Activated T-cell treated with anti-CD3 and anti-CD28 coated beads, Interleukin-2, amount 50 U/mL, for 24 hours (primary cell): ENCODE results near the gene CSNK1D.

Source experiments
- DNase-seq: peaks from one replicate; pipeline ENCODE4 v3.0.0-alpha.2; 2020
- H3K27ac Mint-ChIP-seq: 2 replicates; pipeline ENCODE4 v1.8.0; 2020; ENCODE audit warnings: mild to moderate bottlenecking, mixed read lengths
- H3K27me3 Mint-ChIP-seq: 2 replicates; pipeline ENCODE4 v1.8.0; 2020; ENCODE audit warnings: mixed read lengths
- H3K36me3 Mint-ChIP-seq: 2 replicates; pipeline ENCODE4 v1.8.0; 2020; ENCODE audit warnings: low read depth, mixed read lengths
- H3K4me1 Mint-ChIP-seq: 2 replicates; pipeline ENCODE4 v1.8.0; 2020; ENCODE audit warnings: low read depth, mixed read lengths
- H3K4me3 Mint-ChIP-seq: 2 replicates; pipeline ENCODE4 v1.8.0; 2020; ENCODE audit warnings: mild to moderate bottlenecking, moderate library complexity, mixed read lengths
- H3K9me3 Mint-ChIP-seq: 2 replicates; pipeline ENCODE4 v1.8.0; 2020; ENCODE audit warnings: mixed read lengths

CSNK1D gene

GRCh38 chr17:82232322-82232820 is 41.1 kb downstream of the CSNK1D start:
- DNase-seq = no peak
- peaks cover under 1% of the 10 kb centered on the region for H3K36me3 Mint-ChIP-seq
- no peak overlapping the region for H3K27ac Mint-ChIP-seq
- H3K4me3 Mint-ChIP-seq = no peak overlapping the region
- peaks cover 20% of the 10 kb centered on the region for H3K4me1 Mint-ChIP-seq
- H3K27me3 Mint-ChIP-seq = no peaks in the 10 kb centered on the region
- H3K9me3 Mint-ChIP-seq = no peaks in the 10 kb centered on the region

GRCh38 chr17:82231562-82232321 is 41.8 kb downstream of the CSNK1D start:
- Mint-ChIP-seq H3K27ac (no peak overlapping the region), H3K36me3 (no peaks in the 10 kb centered on the region), H3K9me3 (no peaks in the 10 kb centered on the region), H3K27me3 (no peaks in the 10 kb centered on the region), H3K4me1 (peaks cover 23% of the 10 kb centered on the region), H3K4me3 (no peak overlapping the region)
- DNase-seq = peak; percentile 59

- H3K27me3 Mint-ChIP-seq = no peaks in the 10 kb centered on the region
- no peak overlapping the region for H3K27ac Mint-ChIP-seq
- no peaks in the 10 kb centered on the region for H3K36me3 Mint-ChIP-seq
- no peaks in the 10 kb centered on the region for H3K9me3 Mint-ChIP-seq
- no peak overlapping the region for H3K4me3 Mint-ChIP-seq
- peaks cover 19% of the 10 kb centered on the region for H3K4me1 Mint-ChIP-seq
- no peak for DNase-seq
Observed at GRCh38 chr17:82231312-82231561, 42.3 kb downstream of the CSNK1D start.

- H3K4me1 Mint-ChIP-seq = peaks cover 14% of the 10 kb centered on the region
Observed at GRCh38 chr17:82230609-82231311, 42.7 kb downstream of the CSNK1D start.

GRCh38 chr17:82229698-82230608 is 43.5 kb downstream of the CSNK1D start:
- Mint-ChIP-seq H3K4me3 (peak overlapping the region; percentile 76), H3K27me3 (no peaks in the 10 kb centered on the region), H3K27ac (peak overlapping the region; percentile 71)

More at GRCh38 chr17:82230609-82231311, 42.7 kb downstream of the CSNK1D start:
- Mint-ChIP-seq H3K27ac (no peak overlapping the region), H3K9me3 (no peaks in the 10 kb centered on the region), H3K4me3 (peak overlapping the region; percentile 76), H3K27me3 (no peaks in the 10 kb centered on the region), H3K36me3 (no peaks in the 10 kb centered on the region)
- DNase-seq = peak; percentile 66

GRCh38 chr17:82228842-82229697 is 44.4 kb downstream of the CSNK1D start, which contains the start of gene SLC16A3:
Gene SLC16A3 (plus strand): TSS chr17:82229042. CDS start chr17:82236009, 6,967 bp downstream.
- Mint-ChIP-seq H3K27me3 (no peaks in the 10 kb centered on the region), H3K4me3 (peak within 1 kb of the TSS; percentile 79), H3K4me1 (peaks cover 13% of the 10 kb centered on the region), H3K36me3 (no peaks in the 10 kb centered on the region), H3K27ac (peak within 1 kb of the TSS; percentile 80), H3K9me3 (no peaks in the 10 kb centered on the region)
- DNase-seq = peak; percentile 73

More at GRCh38 chr17:82229698-82230608, 43.5 kb downstream of the CSNK1D start:
- no peaks in the 10 kb centered on the region for H3K9me3 Mint-ChIP-seq
- H3K36me3 Mint-ChIP-seq = no peaks in the 10 kb centered on the region
- no peak for DNase-seq
- peaks cover 13% of the 10 kb centered on the region for H3K4me1 Mint-ChIP-seq

GRCh38 chr17:82228278-82228841 is 45.1 kb downstream of the CSNK1D start:
- Mint-ChIP-seq H3K36me3 (no peaks in the 10 kb centered on the region), H3K4me3 (peak overlapping the region; percentile 79), H3K27me3 (no peaks in the 10 kb centered on the region), H3K27ac (peak overlapping the region; percentile 80), H3K9me3 (no peaks in the 10 kb centered on the region), H3K4me1 (peaks cover 13% of the 10 kb centered on the region)
- DNase-seq = peak; percentile 74

- DNase-seq = no peak
- peaks cover 13% of the 10 kb centered on the region for H3K4me1 Mint-ChIP-seq
- H3K27me3 Mint-ChIP-seq = no peaks in the 10 kb centered on the region
- peak overlapping the region; percentile 80 for H3K27ac Mint-ChIP-seq
- no peaks in the 10 kb centered on the region for H3K36me3 Mint-ChIP-seq
- H3K4me3 Mint-ChIP-seq = peak overlapping the region; percentile 79
- no peaks in the 10 kb centered on the region for H3K9me3 Mint-ChIP-seq
Observed at GRCh38 chr17:82227629-82228277, 45.7 kb downstream of the CSNK1D start.

- H3K36me3 Mint-ChIP-seq = no peaks in the 10 kb centered on the region
- H3K27ac Mint-ChIP-seq = no peak overlapping the region
- DNase-seq = no peak
- H3K27me3 Mint-ChIP-seq = no peaks in the 10 kb centered on the region
- peaks cover 13% of the 10 kb centered on the region for H3K4me1 Mint-ChIP-seq
- no peak overlapping the region for H3K4me3 Mint-ChIP-seq
- no peaks in the 10 kb centered on the region for H3K9me3 Mint-ChIP-seq
Observed at GRCh38 chr17:82226809-82227628, 46.5 kb downstream of the CSNK1D start.

- no peaks in the 10 kb centered on the region for H3K9me3 Mint-ChIP-seq
- peaks cover 13% of the 10 kb centered on the region for H3K4me1 Mint-ChIP-seq
Observed at GRCh38 chr17:82226146-82226808, 47.2 kb downstream of the CSNK1D start.

GRCh38 chr17:82225368-82226029 is 48.0 kb downstream of the CSNK1D start:
- H3K4me3 Mint-ChIP-seq = no peak overlapping the region
- no peak for DNase-seq
- H3K27me3 Mint-ChIP-seq = no peaks in the 10 kb centered on the region
- H3K4me1 Mint-ChIP-seq = peaks cover 13% of the 10 kb centered on the region
- no peak overlapping the region for H3K27ac Mint-ChIP-seq
- no peaks in the 10 kb centered on the region for H3K36me3 Mint-ChIP-seq
- H3K9me3 Mint-ChIP-seq = no peaks in the 10 kb centered on the region

More at GRCh38 chr17:82226146-82226808, 47.2 kb downstream of the CSNK1D start:
- Mint-ChIP-seq H3K27ac (no peak overlapping the region), H3K36me3 (no peaks in the 10 kb centered on the region), H3K4me3 (no peak overlapping the region), H3K27me3 (no peaks in the 10 kb centered on the region)
- DNase-seq = no peak

- H3K27ac Mint-ChIP-seq = no peak overlapping the region
- no peaks in the 10 kb centered on the region for H3K27me3 Mint-ChIP-seq
- H3K4me3 Mint-ChIP-seq = no peak overlapping the region
Observed at GRCh38 chr17:82224666-82225065, 48.8 kb downstream of the CSNK1D start.

More at GRCh38 chr17:82224666-82225065, 48.8 kb downstream of the CSNK1D start:
- DNase-seq = no peak
- Mint-ChIP-seq H3K36me3 (no peaks in the 10 kb centered on the region), H3K4me1 (peaks cover 8% of the 10 kb centered on the region), H3K9me3 (no peaks in the 10 kb centered on the region)
